ENCODE measurements around the gene ADAM12.

ADAM12 gene

DNA sequence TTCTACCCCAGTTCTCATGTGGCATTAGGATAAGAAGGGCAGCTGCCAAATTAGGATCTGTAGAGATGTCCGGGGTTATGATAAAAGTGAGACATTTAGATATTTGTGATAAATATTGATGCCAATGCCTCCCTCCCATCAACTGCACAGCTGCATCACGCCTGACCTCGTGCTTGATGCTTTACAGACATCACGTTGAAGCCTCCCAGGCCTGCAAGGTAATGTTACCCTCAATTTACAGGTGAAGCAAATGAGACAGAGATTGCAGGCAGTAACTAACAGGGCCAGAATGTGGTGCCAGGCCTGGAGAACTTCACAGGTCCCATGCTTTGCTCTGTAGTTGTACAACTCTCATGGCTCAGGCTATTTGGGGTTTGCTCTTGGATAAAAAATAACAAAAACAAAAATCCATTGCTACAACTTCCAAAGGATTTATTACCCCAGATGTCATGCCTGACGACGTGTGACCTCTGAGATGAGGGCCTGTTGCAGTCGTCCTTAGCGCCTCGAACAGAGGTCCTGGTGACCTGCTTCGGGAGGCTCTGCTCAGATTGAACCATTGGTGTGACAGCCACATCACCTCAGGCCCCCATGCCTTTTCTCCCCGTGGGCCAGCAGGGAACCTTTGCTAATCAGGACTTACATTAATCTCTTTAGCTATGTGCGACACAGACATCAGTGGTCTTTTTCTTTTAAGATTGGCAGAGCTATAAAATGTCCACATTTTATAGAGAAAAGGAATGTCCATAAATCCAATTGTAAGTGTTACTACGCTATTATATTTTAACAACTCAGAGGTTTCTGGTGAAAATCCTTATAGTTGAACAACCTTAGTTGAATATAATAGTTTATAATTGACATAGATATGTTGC, 169.3 kb downstream of the ADAM12 start:
- in situ Hi-C loops (cut with MboI; ENCODE audit: low sequenced_read_pairs), result no loop called here

DNA sequence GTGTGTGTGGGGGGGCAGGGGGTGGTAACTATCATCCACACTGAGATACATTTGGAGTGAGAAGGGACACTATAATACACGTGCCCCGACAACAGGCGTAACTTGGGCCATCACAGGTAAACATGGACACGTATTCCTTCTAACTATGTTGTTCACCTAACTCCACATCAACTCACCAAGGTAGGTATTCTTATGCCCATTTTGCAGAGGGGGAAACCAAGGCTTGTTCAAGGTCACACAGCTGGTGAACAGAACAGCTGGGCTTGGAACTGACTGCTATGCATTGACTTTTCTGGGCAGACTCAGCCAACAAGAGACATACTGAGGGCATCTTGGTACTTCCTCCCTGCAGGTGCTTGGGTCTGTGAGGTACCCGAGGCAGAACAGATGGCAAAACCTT, 170.1 kb downstream of the ADAM12 start:
- in situ Hi-C loops (cut with MboI; ENCODE audit: low sequenced_read_pairs), result no loop called here

DNA sequence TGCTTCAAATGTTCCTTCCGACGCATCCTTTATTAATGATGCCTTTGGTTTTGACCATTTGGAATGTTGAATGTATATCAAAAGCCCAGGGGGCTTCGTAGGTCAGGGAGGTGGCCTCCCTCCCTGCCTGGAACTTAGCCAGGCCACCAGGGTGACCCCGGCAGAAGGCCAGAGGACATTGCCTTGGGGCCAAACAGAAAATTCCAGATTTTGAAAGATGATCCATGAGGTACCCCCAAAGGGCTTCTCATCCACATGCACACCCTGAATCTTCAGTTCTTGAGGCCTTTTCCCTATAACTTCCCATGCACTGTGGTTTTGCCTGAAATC, 171.7 kb downstream of the ADAM12 start:
- in situ Hi-C loops (cut with MboI; ENCODE audit: low sequenced_read_pairs), result no loop called here

DNA sequence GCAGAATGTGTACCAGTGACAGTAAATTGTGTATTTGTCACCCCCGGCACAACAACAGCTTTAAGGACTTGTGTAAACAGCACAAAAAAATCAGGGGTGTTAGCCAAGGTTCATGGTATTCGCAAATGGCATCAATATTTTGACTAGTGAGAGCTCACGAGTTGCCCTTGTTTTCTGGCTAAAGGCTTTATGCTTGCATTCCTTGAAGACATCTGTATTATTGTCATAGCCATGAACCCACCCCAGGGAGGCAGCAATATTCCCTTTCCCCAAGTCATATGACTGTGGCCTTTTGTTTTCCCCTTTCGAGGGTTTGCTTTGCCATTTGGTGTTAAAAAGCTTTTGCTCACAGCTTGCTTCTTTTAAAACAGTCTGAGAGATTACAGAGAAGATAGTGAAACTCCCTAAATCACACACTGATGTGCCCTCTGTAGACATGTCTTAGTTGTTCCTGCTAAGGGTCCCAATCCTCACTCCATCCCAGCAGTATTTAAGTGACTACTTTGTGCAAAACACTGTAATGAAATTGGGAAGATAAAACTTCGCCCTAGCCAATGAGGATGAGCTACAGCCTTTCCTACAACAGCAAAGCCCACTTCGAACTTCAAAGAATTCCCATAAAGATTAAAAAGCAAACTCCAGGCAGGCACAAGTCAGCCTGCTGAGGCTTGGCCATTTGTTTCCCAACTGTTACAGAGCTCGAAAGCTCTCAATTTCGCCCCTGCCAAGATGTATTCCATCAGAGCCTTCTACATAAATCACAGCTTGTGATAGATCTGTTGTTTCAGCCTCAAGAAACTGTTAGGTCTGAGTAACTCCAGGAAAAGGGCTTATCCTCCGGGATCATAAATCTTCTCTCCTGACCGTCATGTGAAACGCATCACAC, 172.3 kb downstream of the ADAM12 start:
- in situ Hi-C loops (cut with MboI; ENCODE audit: low sequenced_read_pairs), result no loop called here

DNA sequence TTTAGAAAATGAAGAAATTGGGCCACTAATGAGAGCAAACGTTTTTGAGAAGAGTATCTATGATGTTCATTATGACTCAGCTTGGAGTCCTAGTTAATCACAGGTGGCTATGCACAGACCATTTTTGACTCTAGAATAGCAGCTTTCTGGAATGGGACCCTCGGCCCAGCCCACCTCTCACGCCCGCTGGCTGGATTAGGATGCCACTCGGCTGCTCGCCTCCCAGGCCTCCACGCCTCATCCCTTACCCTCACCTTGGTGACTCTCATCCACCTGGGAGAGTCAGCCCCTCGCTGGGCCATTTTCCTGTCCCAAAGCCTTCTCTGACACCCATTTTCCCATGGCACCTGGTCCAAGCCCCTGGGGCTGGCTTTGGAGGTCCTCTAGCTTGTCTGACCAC, 173.6 kb downstream of the ADAM12 start:
- in situ Hi-C loops (cut with MboI; ENCODE audit: low sequenced_read_pairs), result no loop called here

DNA sequence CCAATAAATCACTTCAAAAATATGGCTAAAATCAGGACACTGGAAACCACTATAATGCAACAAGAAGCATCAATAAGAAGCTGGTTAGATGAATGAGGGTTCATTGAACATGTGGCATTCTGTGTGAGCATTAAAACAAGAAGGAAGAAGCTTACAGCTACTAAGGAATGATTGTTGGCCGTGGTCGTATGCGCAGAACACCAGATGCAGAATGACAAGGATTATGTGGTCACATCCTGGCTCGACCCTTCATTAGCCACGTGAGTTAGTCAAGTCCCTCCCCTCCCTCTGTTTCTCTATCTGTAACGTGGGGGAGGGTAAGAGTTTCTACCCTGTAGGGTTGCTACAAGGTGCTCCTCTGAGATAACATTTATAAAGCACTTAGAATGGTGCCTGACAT, 174.3 kb downstream of the ADAM12 start:
- in situ Hi-C loops (cut with MboI; ENCODE audit: low sequenced_read_pairs), result no loop called here

DNA sequence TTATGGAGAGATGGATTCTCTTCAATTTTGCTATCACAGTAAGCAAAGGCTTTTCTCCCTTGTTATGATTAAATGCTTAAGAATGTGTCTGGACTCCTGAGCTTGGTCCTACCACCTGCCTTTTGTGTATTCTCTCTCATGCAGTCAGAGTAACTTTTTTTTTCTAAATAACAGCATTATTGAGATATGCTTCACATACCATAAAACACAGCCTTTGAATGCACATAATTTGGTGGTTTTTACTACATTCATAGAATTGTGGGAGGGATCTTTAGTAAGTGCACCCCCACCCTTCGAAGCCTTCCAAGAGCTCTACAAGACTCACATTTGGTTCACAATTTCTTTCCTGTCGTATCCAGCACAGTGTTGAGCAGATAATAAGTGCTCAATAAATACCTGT, 175.5 kb downstream of the ADAM12 start:
- in situ Hi-C loops (cut with MboI; ENCODE audit: low sequenced_read_pairs), result no loop called here

DNA sequence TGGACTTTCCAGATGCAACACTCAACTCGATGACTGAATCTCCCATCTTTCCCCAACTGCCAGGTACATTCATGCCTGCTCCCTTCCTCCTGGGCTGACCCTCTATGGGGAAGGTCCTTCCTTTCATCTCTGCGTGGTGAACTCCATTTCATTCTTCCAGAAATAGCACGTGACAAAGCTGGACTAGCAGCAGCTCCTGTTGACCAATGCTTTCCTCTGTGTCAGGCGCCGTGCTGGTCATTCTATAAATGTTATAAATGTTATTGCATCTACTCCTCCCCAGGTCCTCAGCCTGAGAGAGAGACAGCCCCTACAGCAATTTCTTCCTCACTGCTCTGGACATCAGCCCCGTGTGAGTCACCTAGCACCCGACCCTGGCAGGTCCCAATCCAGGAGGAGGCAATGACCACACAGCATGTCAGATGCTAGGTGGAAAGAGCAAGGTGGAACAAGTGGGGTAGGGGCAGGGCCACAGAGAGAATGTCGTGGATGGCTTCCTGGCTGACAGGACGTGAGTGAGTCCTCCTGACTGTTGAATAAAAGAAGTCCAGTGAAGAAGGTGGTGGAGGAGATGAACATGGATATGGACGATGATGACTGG, 178.1 kb downstream of the ADAM12 start:
- in situ Hi-C loops (cut with MboI; ENCODE audit: low sequenced_read_pairs), result no loop called here

DNA sequence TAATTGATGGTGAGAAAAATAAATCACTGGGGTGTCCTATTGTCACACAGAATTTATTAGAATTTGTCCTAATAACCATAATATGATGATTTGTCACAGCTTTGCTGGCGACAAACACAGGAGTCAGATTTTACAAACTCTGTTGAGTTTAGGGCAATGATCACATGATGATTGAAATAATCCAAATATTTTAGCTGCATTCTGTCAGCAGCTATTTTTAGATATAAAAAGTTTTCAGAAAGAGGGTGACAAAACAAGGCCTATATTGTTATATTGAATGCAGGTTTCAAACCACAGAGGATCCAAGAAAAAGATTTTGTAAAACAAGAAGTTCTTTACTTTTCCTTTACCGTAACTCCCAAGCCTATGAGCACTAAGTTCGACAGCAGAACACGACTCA, 178.8 kb downstream of the ADAM12 start:
- in situ Hi-C loops (cut with MboI; ENCODE audit: low sequenced_read_pairs), result no loop called here

DNA sequence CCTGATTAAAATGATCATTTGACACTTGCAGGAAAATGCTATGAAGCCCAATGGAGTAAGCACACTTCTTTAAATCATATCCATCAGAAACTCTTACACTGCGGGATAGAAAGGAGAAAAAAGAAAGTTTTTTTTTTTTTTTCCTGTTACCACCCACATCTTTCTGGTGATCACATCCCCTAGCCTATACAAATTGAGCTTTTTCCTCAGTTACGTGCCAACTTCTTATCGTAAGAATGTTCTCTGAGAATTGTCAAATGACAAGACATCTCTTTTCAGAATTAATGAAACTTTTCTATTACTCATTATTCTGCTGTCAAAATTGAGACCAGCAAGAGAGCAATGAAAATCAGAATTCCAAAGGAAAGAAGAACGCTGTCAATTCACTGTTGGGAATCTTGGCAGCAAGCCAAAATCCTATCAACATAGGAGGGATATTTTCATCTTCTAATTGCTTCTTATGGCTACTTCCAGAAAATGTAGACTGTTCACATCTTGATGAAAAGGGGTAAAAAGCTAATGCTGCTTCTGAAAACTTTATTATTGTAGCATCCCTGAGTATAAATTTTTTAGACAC, 179.5 kb downstream of the ADAM12 start:
- in situ Hi-C loops (cut with MboI; ENCODE audit: low sequenced_read_pairs), result no loop called here

DNA sequence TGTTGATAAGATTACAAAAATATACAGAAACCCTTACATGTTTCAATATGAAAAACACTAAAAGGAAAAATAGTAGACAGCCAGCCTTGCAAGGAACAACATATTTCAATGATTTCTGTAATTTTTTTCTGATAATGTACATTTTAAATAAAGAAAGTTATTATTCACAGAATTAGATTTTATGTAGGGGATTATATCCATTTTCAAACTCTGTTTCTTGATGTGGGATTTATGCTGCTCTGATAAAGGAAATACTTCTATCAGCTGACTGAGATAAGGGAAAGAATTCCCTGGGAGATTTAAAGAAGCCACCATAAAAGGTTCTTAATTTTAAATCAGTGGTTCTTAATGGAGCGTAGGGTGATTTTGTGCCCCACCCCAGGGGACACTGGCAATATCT, 180.4 kb downstream of the ADAM12 start:
- in situ Hi-C loops (cut with MboI; ENCODE audit: low sequenced_read_pairs), result no loop called here

DNA sequence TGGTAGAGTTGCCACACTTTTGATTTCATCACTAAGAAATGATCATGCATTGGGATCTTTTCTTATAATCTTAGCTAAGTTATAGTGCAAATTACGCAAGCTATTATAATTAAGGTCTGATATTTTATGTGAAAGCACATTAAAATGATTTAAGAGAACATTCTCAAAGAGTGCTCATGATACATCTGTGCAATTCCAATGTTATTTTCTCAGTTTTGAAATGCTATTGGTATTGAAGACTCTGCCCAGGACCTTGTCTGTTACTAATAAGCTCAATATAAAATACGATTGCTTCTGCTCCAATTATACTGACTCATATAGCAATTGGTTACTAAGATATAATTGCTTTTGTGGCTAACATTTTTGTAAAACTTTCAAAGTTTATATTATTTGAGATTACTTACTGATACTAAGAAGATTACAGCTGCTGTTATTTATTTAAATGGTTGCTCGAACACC, 180.9 kb downstream of the ADAM12 start:
- in situ Hi-C loops (cut with MboI; ENCODE audit: low sequenced_read_pairs), result no loop called here

DNA sequence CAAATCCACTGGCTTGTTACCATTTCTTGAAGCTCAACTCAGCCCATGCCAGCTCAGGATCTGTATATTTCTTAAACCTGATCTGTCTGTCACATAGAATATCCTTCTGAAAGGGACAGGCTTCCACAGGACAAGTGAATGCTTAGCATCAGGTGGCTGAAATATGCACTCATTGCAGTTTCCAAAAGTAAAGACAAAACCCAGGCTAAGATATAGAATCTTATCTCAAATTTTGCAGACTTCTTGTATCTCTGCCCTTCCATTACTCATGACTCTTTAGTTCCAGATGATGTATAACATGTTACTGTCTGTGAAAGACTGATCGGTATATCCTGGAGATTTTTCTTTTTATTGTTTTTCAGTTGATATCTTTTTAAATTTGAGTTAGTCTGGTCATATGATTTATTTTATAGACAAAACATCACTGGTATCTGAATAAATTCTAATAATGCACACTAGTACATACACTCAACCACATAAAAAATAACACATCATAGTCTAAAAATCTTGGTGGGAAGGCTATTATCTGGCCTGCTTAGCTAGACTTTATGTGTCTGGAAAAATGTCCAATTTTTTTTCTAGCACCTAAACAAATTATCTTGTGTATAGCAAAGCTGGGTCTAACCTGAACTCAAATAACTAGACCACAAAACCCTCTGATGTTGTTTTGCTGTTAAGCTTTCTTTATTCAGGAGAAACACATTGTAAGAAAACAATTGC, 182.6 kb downstream of the ADAM12 start:
- in situ Hi-C loops (cut with MboI; ENCODE audit: low sequenced_read_pairs), result no loop called here

DNA sequence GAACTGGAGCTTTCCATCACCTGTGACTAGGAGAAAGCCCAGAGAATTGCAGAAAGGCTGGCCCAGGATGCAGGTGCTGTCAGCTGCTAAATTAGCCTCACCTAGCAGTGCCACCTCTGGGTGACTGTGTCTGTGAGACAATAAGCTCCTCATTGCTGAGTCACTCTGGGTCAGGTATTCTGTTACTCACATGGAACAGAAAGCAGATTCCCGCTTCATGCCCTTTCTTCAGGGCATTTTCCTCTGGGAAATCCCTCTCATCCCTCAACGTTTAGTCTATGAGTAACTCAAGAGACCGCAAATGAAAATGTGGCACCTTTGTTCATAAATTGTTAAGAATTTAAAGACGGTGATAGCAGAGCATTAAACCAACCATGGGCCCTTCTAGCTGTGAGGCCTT, 184.0 kb downstream of the ADAM12 start:
- in situ Hi-C loops (cut with MboI; ENCODE audit: low sequenced_read_pairs), result no loop called here

DNA sequence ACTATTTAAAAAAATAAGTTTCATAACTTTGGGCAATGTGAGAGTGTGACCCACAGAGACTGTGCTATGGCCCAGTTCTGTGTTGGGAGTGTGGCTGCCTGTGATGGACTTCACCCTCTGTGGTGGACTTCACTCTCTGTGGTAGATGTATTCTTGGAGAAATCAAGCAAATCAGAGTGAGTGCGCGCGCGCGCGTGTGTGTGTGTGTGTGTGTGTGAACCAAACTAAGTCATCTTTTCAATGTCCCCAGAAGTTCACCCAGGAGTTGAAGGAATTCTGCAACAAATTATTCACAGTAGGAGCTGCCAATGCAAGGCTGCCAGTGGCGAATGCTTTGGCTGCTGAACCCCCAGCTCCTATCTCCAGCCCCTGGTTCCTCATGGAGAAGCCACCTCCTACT, 184.5 kb downstream of the ADAM12 start:
- in situ Hi-C loops (cut with MboI; ENCODE audit: low sequenced_read_pairs), result no loop called here

DNA sequence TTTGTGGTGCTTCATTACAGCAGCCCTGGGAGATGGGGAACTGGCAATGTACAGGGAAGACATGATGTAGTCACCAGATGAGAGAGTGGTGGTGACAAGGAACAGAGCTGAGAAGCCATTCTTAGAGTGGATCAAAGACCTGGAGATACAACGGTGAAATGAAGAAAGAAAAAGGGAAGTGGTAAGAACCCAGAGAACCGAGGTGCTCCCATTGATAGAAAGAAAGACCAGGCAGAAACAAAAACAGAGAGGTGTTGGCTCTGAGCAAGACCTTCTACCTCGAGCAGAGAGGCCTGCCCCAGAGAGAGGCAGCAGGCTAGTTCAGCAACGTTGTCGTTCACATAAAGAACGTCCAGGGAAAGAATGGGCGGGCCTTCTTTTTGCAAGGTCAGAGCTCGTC, 186.7 kb downstream of the ADAM12 start:
- in situ Hi-C loops (cut with MboI; ENCODE audit: low sequenced_read_pairs), result no loop called here

DNA sequence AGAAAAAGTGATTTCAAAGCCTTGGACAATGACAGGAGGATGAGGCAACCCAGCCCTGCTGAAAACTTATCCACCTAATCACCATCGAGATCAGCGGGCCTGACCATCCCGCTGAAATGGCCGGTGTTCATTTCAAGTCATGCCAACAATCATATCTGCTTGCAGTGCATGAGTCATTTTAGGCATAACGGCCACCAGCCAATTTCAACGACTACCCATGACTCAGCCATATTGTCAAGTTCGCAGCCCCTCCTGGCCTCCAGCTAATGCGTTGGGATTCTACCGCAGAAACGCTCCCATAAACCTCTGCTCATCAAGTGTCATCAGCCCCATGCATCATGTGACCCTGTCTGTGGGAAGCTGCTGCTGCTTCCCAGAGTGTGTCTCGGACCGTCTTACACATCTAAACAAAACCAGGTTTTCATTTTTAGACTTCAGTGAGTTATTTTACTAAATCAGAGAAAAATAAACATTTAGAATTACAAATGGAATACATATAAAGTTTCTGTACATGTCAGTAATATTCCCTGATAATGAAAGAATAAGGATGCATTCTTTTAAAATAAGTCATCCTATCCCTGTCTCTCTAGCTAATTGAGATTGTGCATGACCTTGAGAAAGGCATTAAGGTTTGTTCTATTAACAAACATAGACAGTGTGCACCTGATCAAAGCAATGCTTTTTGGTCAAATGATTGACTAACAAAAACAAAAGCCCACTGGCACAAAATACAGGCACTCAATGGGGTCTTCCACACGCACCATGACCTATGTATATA, 188.9 kb downstream of the ADAM12 start:
- in situ Hi-C loops (cut with MboI; ENCODE audit: low sequenced_read_pairs), result no loop called here

DNA sequence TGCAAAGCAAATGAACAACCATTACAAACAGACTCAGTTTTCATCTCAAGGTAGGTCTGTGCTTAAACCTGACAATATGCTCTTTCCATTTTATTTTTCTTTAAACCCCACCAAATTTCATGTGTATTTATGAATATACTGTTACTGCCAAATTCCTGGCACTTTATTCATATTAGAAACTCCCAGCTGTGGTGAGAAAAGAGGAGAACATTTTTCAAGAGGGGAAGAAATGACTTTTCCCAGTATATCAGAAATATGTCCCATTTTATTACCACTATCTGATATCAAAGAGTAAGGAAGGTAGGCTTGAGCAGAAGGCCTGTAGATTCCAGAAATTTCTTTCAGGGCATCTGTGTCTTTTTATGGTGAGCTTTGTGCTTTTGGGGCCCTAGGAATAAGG, 189.6 kb downstream of the ADAM12 start:
- in situ Hi-C loops (cut with MboI; ENCODE audit: low sequenced_read_pairs), result no loop called here

DNA sequence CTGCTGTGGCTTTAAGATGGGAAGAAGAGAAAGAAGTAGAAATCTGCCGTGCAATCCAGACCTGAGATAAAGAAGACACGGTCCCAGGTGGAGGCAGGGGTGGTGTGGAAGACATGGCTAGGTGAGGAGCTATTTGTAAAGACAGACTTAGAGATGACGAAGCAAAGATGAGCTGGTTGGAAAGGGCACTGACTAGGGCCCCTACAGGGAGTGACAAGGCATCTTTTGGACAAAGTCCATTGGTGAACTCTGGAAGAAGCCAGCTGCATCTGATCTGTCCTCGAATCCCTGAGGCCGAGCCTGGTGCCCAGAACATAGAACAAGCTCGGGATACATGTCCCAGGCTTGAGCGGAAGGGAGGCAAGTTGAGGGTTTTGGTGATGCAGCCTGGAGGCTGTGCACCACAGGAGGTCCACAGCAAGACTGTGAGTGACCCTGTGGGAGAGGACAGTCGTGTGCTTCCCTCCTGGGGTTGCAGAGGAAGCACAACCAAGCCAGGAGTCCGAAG, 191.2 kb downstream of the ADAM12 start:
- in situ Hi-C loops (cut with MboI; ENCODE audit: low sequenced_read_pairs), result no loop called here

DNA sequence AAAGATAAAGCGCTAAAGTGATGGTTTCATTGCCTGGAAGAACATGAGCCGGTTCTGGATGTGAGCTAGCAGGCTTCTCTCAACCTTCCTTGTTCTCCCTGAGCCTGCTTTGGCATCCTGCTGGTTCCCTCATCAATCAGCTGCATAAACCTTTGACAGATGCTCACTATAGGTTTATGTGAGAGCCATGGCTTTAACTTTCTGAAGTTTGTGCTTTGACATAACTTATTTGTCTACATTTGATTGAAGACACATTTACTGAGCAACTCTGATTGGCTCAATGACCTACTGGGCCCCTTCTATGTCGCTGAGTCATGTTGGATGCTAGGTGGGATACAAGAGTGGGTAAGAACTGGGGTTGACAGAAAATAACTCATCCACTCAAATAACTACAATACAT, 192.0 kb downstream of the ADAM12 start:
- in situ Hi-C loops (cut with MboI; ENCODE audit: low sequenced_read_pairs), result no loop called here
